ENCODE results near the gene ADAMTSL1. TPM values are rescaled to one million over a fixed set of nuclear protein-coding genes. Genes with fewer than 3 reads are reported as not detected.

The ADAMTSL1 gene
- total and polyA plus RNA-seq, 2 donors (not counting 3 experiments of a cell fraction or from before 2014, with no cell fraction given), result 15.0 to 18.4 TPM

DNA sequence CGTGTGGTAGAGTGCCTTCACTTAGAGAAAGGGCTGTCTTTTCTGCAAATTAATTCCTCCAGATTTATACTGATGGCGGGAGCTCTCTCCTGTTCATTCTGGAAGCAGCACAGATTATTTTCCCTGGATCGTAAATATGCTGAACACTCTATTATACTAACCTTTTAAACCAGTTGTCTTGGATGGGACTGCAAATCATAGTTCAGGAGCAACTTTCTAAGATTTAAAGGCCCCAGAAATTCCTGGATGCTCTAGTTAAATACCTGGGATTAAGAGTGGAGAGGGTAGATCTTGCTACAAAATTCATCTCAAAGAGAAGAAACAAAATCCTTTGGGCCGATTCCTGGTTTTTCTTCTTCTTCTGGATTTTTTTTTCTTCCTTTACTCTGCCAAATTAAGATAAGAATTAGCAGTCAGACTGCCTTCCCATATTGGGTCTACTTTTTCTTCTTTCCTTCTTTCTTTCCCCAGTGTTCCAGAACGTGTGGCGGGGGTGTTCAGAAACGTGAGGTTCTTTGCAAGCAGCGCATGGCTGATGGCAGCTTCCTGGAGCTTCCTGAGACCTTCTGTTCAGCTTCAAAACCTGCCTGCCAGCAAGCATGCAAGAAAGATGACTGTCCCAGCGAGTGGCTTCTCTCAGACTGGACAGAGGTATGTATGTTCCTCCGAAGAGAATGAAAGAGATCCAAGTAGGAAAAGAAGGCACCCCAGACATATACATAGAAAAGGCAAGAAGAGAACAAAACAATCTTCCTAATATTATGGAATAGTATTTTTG, 296.4 kb downstream of the ADAMTSL1 start:
- FAIRE-seq, result no peak
- no TSS peak for BruUV-seq (replicated peaks)
- ChIA-PET CTCF (no interaction called here), POLR2A (no interaction called here)
- DNase-seq (ENCODE audit: low read depth, low spot score), result no peak
- H4K20me1 ChIP-seq (replicated peaks; ENCODE audit: control insufficient read depth, extremely low read depth, insufficient read depth, low read length), result no peaks in the 10 kb centered on the region
- no peak overlapping the region for H3K27ac ChIP-seq (ENCODE audit: insufficient read depth, low read depth, low read length)
- no peaks in the 10 kb centered on the region for H3K4me1 ChIP-seq (ENCODE audit: control insufficient read depth, extremely low read depth, insufficient read depth, low read length)
- H2AFZ ChIP-seq (ENCODE audit: low read depth, low read length), result no peak overlapping the region
- intact Hi-C loops (cut with micrococcal nuclease), result no loop called here
- H3K4me2 ChIP-seq (ENCODE audit: insufficient read depth, low read length), result no peak overlapping the region
- no peak overlapping the region for H3K9ac ChIP-seq (replicated peaks; ENCODE audit: extremely low read depth, insufficient read depth, low read length)
- TF ChIP-seq, protein P1, sequence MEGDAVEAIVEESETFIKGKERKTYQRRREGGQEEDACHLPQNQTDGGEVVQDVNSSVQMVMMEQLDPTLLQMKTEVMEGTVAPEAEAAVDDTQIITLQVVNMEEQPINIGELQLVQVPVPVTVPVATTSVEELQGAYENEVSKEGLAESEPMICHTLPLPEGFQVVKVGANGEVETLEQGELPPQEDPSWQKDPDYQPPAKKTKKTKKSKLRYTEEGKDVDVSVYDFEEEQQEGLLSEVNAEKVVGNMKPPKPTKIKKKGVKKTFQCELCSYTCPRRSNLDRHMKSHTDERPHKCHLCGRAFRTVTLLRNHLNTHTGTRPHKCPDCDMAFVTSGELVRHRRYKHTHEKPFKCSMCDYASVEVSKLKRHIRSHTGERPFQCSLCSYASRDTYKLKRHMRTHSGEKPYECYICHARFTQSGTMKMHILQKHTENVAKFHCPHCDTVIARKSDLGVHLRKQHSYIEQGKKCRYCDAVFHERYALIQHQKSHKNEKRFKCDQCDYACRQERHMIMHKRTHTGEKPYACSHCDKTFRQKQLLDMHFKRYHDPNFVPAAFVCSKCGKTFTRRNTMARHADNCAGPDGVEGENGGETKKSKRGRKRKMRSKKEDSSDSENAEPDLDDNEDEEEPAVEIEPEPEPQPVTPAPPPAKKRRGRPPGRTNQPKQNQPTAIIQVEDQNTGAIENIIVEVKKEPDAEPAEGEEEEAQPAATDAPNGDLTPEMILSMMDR (IDR thresholded peaks at IDR 0.05; ENCODE audit: extremely low read depth in 1 of 2, insufficient read depth in 1 of 2, low read depth in 1 of 2, low read length in 2 of 2), result no peak
- TF ChIP-seq, protein P2, sequence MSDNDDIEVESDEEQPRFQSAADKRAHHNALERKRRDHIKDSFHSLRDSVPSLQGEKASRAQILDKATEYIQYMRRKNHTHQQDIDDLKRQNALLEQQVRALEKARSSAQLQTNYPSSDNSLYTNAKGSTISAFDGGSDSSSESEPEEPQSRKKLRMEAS (IDR thresholded peaks at IDR 0.05; ENCODE audit: insufficient read depth, insufficient read length), result no peak
- TF ChIP-seq GATA2 (IDR thresholded peaks at IDR 0.05; ENCODE audit: insufficient read depth, insufficient read length, low read depth, low read length) (no peak), FOS (IDR thresholded peaks at IDR 0.05; ENCODE audit: borderline replicate concordance, insufficient read depth, low read length) (no peak), POLR2AphosphoS5 (IDR thresholded peaks at IDR 0.05; ENCODE audit: insufficient read depth, low read depth, low read length) (no peak), POLR2A (IDR thresholded peaks at IDR 0.05; ENCODE audit: low read depth, low read length) (no peak), MYC (IDR thresholded peaks at IDR 0.05; ENCODE audit: low read depth, low read length) (no peak), EZH2 (IDR thresholded peaks at IDR 0.05; ENCODE audit: borderline replicate concordance, low read depth, low read length, severe bottlenecking) (no peak), JUN (IDR thresholded peaks at IDR 0.05; ENCODE audit: borderline replicate concordance, insufficient read depth, insufficient read length, low read depth) (no peak)
- no peaks in the 10 kb centered on the region for H3K79me2 ChIP-seq (ENCODE audit: control insufficient read depth, insufficient read depth, low read length)
- H3K4me3 ChIP-seq (replicated peaks in 1 of 3; ENCODE audit: insufficient read depth in 1 of 3, low read depth in 1 of 3, low read length in 3 of 3), result no peak overlapping the region
- dilution Hi-C loops (cut with MboI; ENCODE audit: extremely low pct_ligation_motif_present, low sequenced_read_pairs), result no loop called here
- H3K9me1 ChIP-seq (replicated peaks; ENCODE audit: control insufficient read depth, extremely low read depth, insufficient read depth, low read length), result no peaks in the 10 kb centered on the region
- peaks cover 0 to 4% of the 10 kb centered on the region in 2 experiments for H3K36me3 ChIP-seq (ENCODE audit: control insufficient read depth in 2 of 2, extremely low read depth in 1 of 2, insufficient read depth in 2 of 2, low read length in 2 of 2)
- H3K27me3 ChIP-seq (ENCODE audit: control insufficient read depth in 2 of 2, insufficient read depth in 2 of 2, low read length in 2 of 2), result no peaks in the 10 kb centered on the region
- H3K9me3 ChIP-seq (replicated peaks; ENCODE audit: control insufficient read depth, insufficient read depth, low read length), result no peaks in the 10 kb centered on the region
